HG02970 (cell line): ENCODE results near the gene SLC10A6.

Experiments used
- ATAC-seq: cut with Tn5 transposase; IDR thresholded peaks from one replicate; pipeline ENCODE4 v1.9.1; 2021; ENCODE audit warnings: mild to moderate bottlenecking, moderate library complexity, moderate number of reproducible peaks; ENCODE audit not compliant: unreplicated experiment, low FRiP score

Gene SLC10A6

GRCh38 chr4:86809809-86810208, 39.4 kb downstream of the SLC10A6 start:
- no peak for ATAC-seq

- no peak for ATAC-seq
Observed at GRCh38 chr4:86791126-86791525, 58.1 kb downstream of the SLC10A6 start.

- no peak for ATAC-seq
Observed at GRCh38 chr4:86788826-86789225, 60.4 kb downstream of the SLC10A6 start.

- ATAC-seq, result no peak
Observed at GRCh38 chr4:86778175-86778574, 71.0 kb downstream of the SLC10A6 start.

GRCh38 chr4:86775061-86775460, 74.1 kb downstream of the SLC10A6 start:
- no peak for ATAC-seq
